GM21526 (cell line): ENCODE results near the gene CHST12.
"Not testable (repeated sequence)": the region's sequence is repeated elsewhere in the genome, so short reads cannot be mapped to it uniquely, and the experiment has no call there.

ENCODE experiments used
- ATAC-seq: cut with Tn5 transposase; IDR thresholded peaks from one replicate; pipeline ENCODE4 v1.9.1; 2021; ENCODE audit warnings: moderate library complexity; ENCODE audit not compliant: unreplicated experiment, low FRiP score

The CHST12 gene

GRCh38 chr7:2377492-2377891 is 25.9 kb upstream of the CHST12 start:
- ATAC-seq = not testable (repeated sequence)

- ATAC-seq = not testable (repeated sequence)
Measured at GRCh38 chr7:2378125-2378524, 25.3 kb upstream of the CHST12 start.

- no peak for ATAC-seq
Measured at GRCh38 chr7:2379161-2379560, 24.2 kb upstream of the CHST12 start.

GRCh38 chr7:2379821-2380450 is 23.5 kb upstream of the CHST12 start:
- no peak for ATAC-seq

- ATAC-seq = no peak
Measured at GRCh38 chr7:2380461-2380860, 22.9 kb upstream of the CHST12 start.

- no peak for ATAC-seq
Measured at GRCh38 chr7:2381227-2381626, 22.2 kb upstream of the CHST12 start.

GRCh38 chr7:2381881-2382509 is 21.4 kb upstream of the CHST12 start:
- no peak for ATAC-seq

- no peak for ATAC-seq
Measured at GRCh38 chr7:2383543-2384274, 19.7 kb upstream of the CHST12 start.

GRCh38 chr7:2384354-2385243 is 18.8 kb upstream of the CHST12 start:
- ATAC-seq = no peak

- not testable (repeated sequence) for ATAC-seq
Measured at GRCh38 chr7:2386122-2386521, 17.3 kb upstream of the CHST12 start.

GRCh38 chr7:2386964-2387669 is 16.3 kb upstream of the CHST12 start:
- no peak for ATAC-seq

- ATAC-seq = no peak
Measured at GRCh38 chr7:2387897-2388636, 15.3 kb upstream of the CHST12 start.

- ATAC-seq = no peak
Measured at GRCh38 chr7:2388637-2388954, 14.8 kb upstream of the CHST12 start.

- not testable (repeated sequence) for ATAC-seq
Measured at GRCh38 chr7:2390020-2390816, 13.2 kb upstream of the CHST12 start.

GRCh38 chr7:2393706-2394105 is 9.7 kb upstream of the CHST12 start:
- no peak for ATAC-seq

- no peak for ATAC-seq
Measured at GRCh38 chr7:2394566-2395082, 8.8 kb upstream of the CHST12 start.

- no peak for ATAC-seq
Measured at GRCh38 chr7:2398506-2398905, 4.9 kb upstream of the CHST12 start.

- no peak for ATAC-seq
Measured at GRCh38 chr7:2399848-2400587, 3.4 kb upstream of the CHST12 start.
